ENCODE data around the gene GRIN2A. TPM values are rescaled to one million over a fixed set of nuclear protein-coding genes. Genes with fewer than 3 reads are reported as not detected.

The GRIN2A gene
- total RNA-seq, 1 donor from 2014 or later: not detected

DNA sequence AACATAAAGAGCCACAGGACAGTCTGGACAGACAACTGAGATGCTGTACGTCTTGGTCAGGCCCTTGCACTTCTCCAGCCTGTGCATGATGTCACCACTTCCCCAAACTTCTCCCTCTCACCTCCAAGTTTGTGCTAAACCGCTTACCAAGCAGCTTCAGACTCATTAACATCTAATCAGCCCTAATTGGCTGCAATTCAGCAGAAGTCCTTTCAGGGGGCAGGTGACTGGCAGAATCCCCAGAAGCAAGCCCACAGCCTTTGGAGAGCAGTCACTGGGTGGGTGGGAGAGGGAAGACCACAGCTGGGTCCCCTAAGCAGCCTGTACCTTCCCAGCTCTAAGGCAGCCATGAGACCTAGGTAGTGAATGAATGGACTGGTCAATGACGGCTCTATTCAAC, 161.4 kb downstream of the GRIN2A start:
- Mint-ChIP-seq H3K36me3 (ENCODE audit: unreplicated experiment) (no peaks in the 10 kb centered on the region), H3K27me3 (ENCODE audit: unreplicated experiment) (no peaks in the 10 kb centered on the region), H3K27ac (ENCODE audit: unreplicated experiment) (no peak overlapping the region), H3K9me3 (ENCODE audit: unreplicated experiment) (peaks cover 34% of the 10 kb centered on the region), H3K4me3 (ENCODE audit: unreplicated experiment) (no peak overlapping the region), H3K4me1 (ENCODE audit: unreplicated experiment) (no peaks in the 10 kb centered on the region)
- TF ChIP-seq CTCF (IDR thresholded peaks at IDR 0.05): no peak
- no peak for DNase-seq (ENCODE audit: extremely low spot score, unreplicated experiment)

DNA sequence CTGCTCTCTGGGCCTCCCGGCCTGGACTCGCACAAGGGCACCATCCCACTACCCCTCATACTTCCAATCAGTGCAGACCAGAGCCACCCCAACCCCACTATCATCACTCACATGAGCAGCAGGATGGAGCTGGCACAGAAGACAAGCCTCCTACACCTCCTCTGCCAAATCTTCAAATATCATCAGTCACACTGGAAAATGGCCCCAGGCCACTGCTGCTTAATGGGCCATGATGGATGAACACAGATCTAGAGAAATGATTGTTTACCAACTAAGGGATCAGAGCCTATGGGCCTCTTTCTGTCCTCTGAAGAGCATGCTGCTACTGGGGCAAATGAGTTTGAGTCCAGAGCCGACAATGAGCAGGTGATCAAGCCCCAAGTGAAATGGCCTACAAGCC, 165.5 kb downstream of the GRIN2A start:
- Mint-ChIP-seq H3K4me3 (ENCODE audit: unreplicated experiment) (no peak overlapping the region), H3K4me1 (ENCODE audit: unreplicated experiment) (no peaks in the 10 kb centered on the region), H3K36me3 (ENCODE audit: unreplicated experiment) (no peaks in the 10 kb centered on the region), H3K27ac (ENCODE audit: unreplicated experiment) (no peak overlapping the region), H3K9me3 (ENCODE audit: unreplicated experiment) (peaks cover 20% of the 10 kb centered on the region), H3K27me3 (ENCODE audit: unreplicated experiment) (no peaks in the 10 kb centered on the region)
- no peak for TF ChIP-seq CTCF (IDR thresholded peaks at IDR 0.05)
- DNase-seq (ENCODE audit: extremely low spot score, unreplicated experiment): no peak

DNA sequence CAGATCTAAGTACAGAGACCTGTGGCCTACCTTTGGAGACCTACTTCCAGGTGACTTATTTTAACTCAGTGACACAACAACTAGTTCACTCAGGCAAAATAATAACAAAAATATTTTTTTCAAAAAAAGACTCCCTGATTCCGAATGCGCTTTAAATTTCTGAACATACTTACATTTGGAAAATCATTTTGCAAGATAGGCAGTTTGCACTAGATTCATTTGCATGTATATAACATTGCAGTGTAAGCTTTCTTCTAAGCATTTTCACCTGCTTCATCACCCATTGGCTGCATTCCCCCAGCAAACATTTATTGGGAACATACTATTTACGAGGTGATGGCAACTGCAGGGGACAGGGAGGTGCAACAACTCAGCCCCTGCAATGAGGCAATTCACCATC, 166.8 kb downstream of the GRIN2A start:
- Mint-ChIP-seq H3K36me3 (ENCODE audit: unreplicated experiment) (no peaks in the 10 kb centered on the region), H3K4me3 (ENCODE audit: unreplicated experiment) (no peak overlapping the region), H3K9me3 (ENCODE audit: unreplicated experiment) (peaks cover 19% of the 10 kb centered on the region), H3K27ac (ENCODE audit: unreplicated experiment) (no peak overlapping the region), H3K27me3 (ENCODE audit: unreplicated experiment) (no peaks in the 10 kb centered on the region), H3K4me1 (ENCODE audit: unreplicated experiment) (no peaks in the 10 kb centered on the region)
- TF ChIP-seq CTCF (IDR thresholded peaks at IDR 0.05): no peak
- DNase-seq (ENCODE audit: extremely low spot score, unreplicated experiment): no peak

- no peak for TF ChIP-seq CTCF (IDR thresholded peaks at IDR 0.05)
- peaks cover 16% of the 10 kb centered on the region for H3K9me3 Mint-ChIP-seq (ENCODE audit: unreplicated experiment)
- DNase-seq (ENCODE audit: extremely low spot score, unreplicated experiment): no peak
- H3K4me1 Mint-ChIP-seq (ENCODE audit: unreplicated experiment): no peaks in the 10 kb centered on the region
- no peaks in the 10 kb centered on the region for H3K36me3 Mint-ChIP-seq (ENCODE audit: unreplicated experiment)
- no peak overlapping the region for H3K4me3 Mint-ChIP-seq (ENCODE audit: unreplicated experiment)
- no peaks in the 10 kb centered on the region for H3K27me3 Mint-ChIP-seq (ENCODE audit: unreplicated experiment)
- no peak overlapping the region for H3K27ac Mint-ChIP-seq (ENCODE audit: unreplicated experiment)
Observed at GRCh38 chr16:10013774-10014173, 168.5 kb downstream of the GRIN2A start.

DNA sequence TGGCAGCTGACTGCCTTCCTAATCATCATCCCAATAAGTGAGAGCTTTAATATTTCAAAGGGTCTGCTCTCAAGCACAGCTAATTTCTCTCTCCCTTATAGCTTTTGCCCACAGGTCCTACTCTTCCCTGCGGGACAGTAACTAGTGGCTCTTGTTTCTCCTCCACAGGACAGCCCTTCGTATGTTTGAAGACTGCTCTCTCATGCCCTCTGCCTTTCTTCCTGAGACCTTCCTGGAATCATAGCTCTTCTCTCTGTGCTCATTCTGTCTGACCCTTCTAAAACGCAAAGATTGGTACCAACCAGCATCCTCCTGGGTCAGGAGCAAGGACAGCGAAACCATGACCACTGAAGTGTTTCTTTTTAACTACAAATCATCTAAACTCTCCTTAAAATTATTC, 168.9 kb downstream of the GRIN2A start:
- no peaks in the 10 kb centered on the region for H3K27me3 Mint-ChIP-seq (ENCODE audit: unreplicated experiment)
- H3K9me3 Mint-ChIP-seq (ENCODE audit: unreplicated experiment): peaks cover 14% of the 10 kb centered on the region
- no peaks in the 10 kb centered on the region for H3K36me3 Mint-ChIP-seq (ENCODE audit: unreplicated experiment)
- H3K27ac Mint-ChIP-seq (ENCODE audit: unreplicated experiment): no peak overlapping the region
- TF ChIP-seq CTCF (IDR thresholded peaks at IDR 0.05): no peak
- no peaks in the 10 kb centered on the region for H3K4me1 Mint-ChIP-seq (ENCODE audit: unreplicated experiment)
- DNase-seq (ENCODE audit: extremely low spot score, unreplicated experiment): no peak
- no peak overlapping the region for H3K4me3 Mint-ChIP-seq (ENCODE audit: unreplicated experiment)
